Measurements from ENCODE around the gene IPCEF1. TPM values are rescaled to one million over a fixed set of nuclear protein-coding genes. Genes with fewer than 3 reads are reported as not detected.

The IPCEF1 gene
- total RNA-seq, 1 donor from 2014 or later = 0.61 TPM

DNA sequence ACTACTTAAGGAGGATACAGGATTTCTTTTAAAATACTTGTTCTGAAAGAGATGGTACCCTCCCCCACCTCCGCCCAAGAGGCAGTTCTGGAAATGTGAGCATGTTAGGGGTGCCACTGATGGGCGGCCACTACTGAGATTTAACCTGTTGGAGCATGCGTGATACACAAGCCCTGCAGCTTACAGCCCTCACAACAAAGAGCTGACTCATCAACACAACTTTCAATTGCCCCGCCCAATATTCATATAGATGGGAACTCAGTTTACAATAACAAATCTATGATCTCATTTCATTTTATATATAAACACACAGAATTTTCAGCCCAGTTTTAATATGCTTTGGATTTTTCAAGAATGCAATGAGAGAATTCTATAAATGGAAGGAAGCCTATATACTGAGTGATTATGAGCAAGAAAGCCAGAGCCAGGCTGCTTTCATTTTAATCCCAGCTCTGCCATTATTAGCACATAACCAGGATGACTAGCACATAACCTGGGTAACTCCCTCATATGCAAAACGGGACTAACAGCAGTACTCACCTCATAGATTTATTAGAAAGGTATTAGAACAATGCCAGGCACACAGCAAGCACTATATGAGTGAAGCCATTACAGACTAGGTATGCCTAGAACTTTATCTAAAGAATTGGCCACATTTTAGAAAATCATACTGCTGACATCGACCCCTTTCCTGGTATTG is 45.6 kb upstream of the IPCEF1 start:
- Mint-ChIP-seq H3K27me3 (ENCODE audit: unreplicated experiment) (no peaks in the 10 kb centered on the region), H3K4me3 (ENCODE audit: unreplicated experiment) (no peak overlapping the region), H3K9me3 (ENCODE audit: unreplicated experiment) (peaks cover 2% of the 10 kb centered on the region), H3K27ac (ENCODE audit: unreplicated experiment) (no peak overlapping the region), H3K4me1 (ENCODE audit: low read depth, unreplicated experiment) (no peaks in the 10 kb centered on the region), H3K36me3 (ENCODE audit: unreplicated experiment) (no peaks in the 10 kb centered on the region)
- TF ChIP-seq, protein P1, sequence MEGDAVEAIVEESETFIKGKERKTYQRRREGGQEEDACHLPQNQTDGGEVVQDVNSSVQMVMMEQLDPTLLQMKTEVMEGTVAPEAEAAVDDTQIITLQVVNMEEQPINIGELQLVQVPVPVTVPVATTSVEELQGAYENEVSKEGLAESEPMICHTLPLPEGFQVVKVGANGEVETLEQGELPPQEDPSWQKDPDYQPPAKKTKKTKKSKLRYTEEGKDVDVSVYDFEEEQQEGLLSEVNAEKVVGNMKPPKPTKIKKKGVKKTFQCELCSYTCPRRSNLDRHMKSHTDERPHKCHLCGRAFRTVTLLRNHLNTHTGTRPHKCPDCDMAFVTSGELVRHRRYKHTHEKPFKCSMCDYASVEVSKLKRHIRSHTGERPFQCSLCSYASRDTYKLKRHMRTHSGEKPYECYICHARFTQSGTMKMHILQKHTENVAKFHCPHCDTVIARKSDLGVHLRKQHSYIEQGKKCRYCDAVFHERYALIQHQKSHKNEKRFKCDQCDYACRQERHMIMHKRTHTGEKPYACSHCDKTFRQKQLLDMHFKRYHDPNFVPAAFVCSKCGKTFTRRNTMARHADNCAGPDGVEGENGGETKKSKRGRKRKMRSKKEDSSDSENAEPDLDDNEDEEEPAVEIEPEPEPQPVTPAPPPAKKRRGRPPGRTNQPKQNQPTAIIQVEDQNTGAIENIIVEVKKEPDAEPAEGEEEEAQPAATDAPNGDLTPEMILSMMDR (IDR thresholded peaks at IDR 0.05; ENCODE audit: partially characterized antibody, unreplicated experiment) = no peak
- DNase-seq = no peak

DNA sequence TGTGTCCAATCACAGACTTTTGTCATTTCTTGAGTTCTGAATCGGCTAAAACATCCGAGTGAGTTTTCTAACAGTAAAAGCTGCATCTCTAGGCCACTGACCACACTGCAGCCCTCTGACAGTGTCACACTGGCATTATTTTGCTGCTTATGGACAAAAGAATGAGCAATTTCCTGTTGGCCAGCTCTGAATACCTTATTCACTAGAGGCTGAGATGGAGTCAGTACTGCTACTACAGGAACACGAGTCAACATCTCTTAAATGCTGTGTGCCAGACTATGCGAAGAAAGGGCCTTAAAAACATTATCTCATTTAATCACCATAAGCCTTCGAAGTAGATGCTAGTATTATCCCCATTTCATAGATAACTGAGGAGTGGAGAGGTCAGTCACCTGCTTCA is 42.5 kb upstream of the IPCEF1 start:
- H3K36me3 Mint-ChIP-seq (ENCODE audit: unreplicated experiment) = no peaks in the 10 kb centered on the region
- no peak overlapping the region for H3K4me3 Mint-ChIP-seq (ENCODE audit: unreplicated experiment)
- TF ChIP-seq, protein P1 (IDR thresholded peaks at IDR 0.05; ENCODE audit: partially characterized antibody, unreplicated experiment) = no peak
- DNase-seq = no peak
- H3K27ac Mint-ChIP-seq (ENCODE audit: unreplicated experiment) = no peak overlapping the region
- H3K4me1 Mint-ChIP-seq (ENCODE audit: low read depth, unreplicated experiment) = no peaks in the 10 kb centered on the region
- H3K9me3 Mint-ChIP-seq (ENCODE audit: unreplicated experiment) = no peaks in the 10 kb centered on the region
- no peaks in the 10 kb centered on the region for H3K27me3 Mint-ChIP-seq (ENCODE audit: unreplicated experiment)

DNA sequence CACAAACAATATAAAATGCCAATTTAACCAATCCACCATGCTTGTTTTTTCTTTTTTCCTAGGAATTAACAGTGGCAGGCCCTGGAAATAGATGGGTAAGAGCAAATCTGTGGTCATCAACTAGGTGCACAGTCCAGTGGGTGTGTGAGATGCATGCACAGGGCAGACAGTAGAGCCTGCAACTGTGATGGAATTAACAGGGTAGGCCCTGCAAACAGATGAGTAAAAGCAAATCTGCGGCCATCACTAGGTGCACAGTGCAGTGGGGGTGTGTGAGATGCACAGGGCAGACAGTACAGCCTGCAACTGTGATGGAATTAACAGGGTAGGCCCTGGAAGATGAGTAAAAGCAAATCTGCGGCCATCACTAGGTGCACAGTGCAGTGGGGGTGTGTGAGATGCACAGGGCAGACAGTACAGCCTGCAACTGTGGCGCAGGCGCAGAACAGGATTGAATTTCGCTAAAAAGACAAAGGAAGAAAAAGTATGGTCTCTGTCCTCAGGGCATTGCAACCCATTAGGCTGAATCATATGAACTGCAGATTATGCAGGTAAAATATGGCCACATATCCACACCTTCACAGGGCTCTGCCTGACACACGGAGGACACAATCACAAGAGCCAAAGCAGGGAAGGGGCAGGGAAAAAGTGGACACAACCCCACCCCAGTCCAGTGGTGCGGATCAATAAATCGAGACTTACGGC is 41.0 kb upstream of the IPCEF1 start:
- no peak overlapping the region for H3K4me3 Mint-ChIP-seq (ENCODE audit: unreplicated experiment)
- H3K4me1 Mint-ChIP-seq (ENCODE audit: low read depth, unreplicated experiment) = no peaks in the 10 kb centered on the region
- no peak overlapping the region for H3K27ac Mint-ChIP-seq (ENCODE audit: unreplicated experiment)
- no peaks in the 10 kb centered on the region for H3K27me3 Mint-ChIP-seq (ENCODE audit: unreplicated experiment)
- H3K36me3 Mint-ChIP-seq (ENCODE audit: unreplicated experiment) = no peaks in the 10 kb centered on the region
- TF ChIP-seq, protein P1 (IDR thresholded peaks at IDR 0.05; ENCODE audit: partially characterized antibody, unreplicated experiment) = no peak
- H3K9me3 Mint-ChIP-seq (ENCODE audit: unreplicated experiment) = no peaks in the 10 kb centered on the region
- DNase-seq = no peak

DNA sequence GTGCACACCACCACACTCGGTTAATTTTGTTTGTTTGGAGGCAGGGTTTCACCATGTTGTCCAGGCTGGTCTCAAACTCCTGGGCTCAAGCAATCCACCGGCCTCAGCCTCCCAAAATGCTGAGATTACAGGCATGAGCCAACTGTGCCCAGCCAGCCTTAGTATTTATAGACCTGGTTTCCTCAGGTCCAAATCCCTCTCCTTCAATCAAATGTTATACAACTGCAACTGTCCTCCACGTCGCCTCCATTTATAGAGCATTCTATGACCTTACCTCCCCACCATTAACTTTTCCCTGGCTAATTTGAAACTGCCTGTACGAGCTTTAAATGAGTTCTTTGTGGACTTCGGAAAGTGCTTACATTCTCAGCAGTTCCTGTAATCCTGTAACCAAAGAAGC is 39.3 kb upstream of the IPCEF1 start:
- peaks cover 4% of the 10 kb centered on the region for H3K36me3 Mint-ChIP-seq (ENCODE audit: unreplicated experiment)
- no peaks in the 10 kb centered on the region for H3K4me1 Mint-ChIP-seq (ENCODE audit: low read depth, unreplicated experiment)
- no peak overlapping the region for H3K4me3 Mint-ChIP-seq (ENCODE audit: unreplicated experiment)
- DNase-seq = no peak
- TF ChIP-seq, protein P1 (IDR thresholded peaks at IDR 0.05; ENCODE audit: partially characterized antibody, unreplicated experiment) = no peak
- H3K27ac Mint-ChIP-seq (ENCODE audit: unreplicated experiment) = no peak overlapping the region
- no peaks in the 10 kb centered on the region for H3K27me3 Mint-ChIP-seq (ENCODE audit: unreplicated experiment)
- peaks cover 5% of the 10 kb centered on the region for H3K9me3 Mint-ChIP-seq (ENCODE audit: unreplicated experiment)

GRCh38 chr6:154395316-154395715 is 38.7 kb upstream of the IPCEF1 start:
- Mint-ChIP-seq H3K9me3 (ENCODE audit: unreplicated experiment) (peaks cover 5% of the 10 kb centered on the region), H3K4me1 (ENCODE audit: low read depth, unreplicated experiment) (no peaks in the 10 kb centered on the region), H3K4me3 (ENCODE audit: unreplicated experiment) (no peak overlapping the region), H3K27me3 (ENCODE audit: unreplicated experiment) (no peaks in the 10 kb centered on the region), H3K36me3 (ENCODE audit: unreplicated experiment) (peaks cover 4% of the 10 kb centered on the region), H3K27ac (ENCODE audit: unreplicated experiment) (no peak overlapping the region)
- no peak for DNase-seq
- TF ChIP-seq, protein P1 (IDR thresholded peaks at IDR 0.05; ENCODE audit: partially characterized antibody, unreplicated experiment) = no peak

All from glutamatergic neuron (in vitro differentiated cells).